Skeletal muscle satellite cell (primary cell): Measurements from ENCODE around the gene IGF2BP3.

ENCODE experiments used
- H3K27me3 ChIP-seq: 2 replicates; pipeline ENCODE4 v1.7.0; 2013; ENCODE audit warnings: low read length; ENCODE audit not compliant: control insufficient read depth, insufficient read depth
- H3K36me3 ChIP-seq: 2 replicates; pipeline ENCODE4 v1.7.0; 2013; ENCODE audit warnings: mild to moderate bottlenecking, control low read depth, low read length; ENCODE audit not compliant: insufficient read depth
- H3K4me1 ChIP-seq: 2 replicates; pipeline ENCODE4 v1.7.0; 2013; ENCODE audit warnings: low read length; ENCODE audit not compliant: control insufficient read depth, insufficient read depth
- H3K4me2 ChIP-seq: 2 replicates; pipeline ENCODE4 v1.7.0; 2013; ENCODE audit warnings: mild to moderate bottlenecking, low read length
- H3K4me3 ChIP-seq: 2 replicates; pipeline ENCODE4 v1.7.0; 2013; ENCODE audit warnings: low read length
- H3K9ac ChIP-seq: 2 replicates; pipeline ENCODE4 v1.7.0; 2013; ENCODE audit warnings: mild to moderate bottlenecking, low read depth, low read length, moderate library complexity
- H3K9me3 ChIP-seq: replicated peaks from 2 replicates; pipeline ENCODE4 v1.7.0; 2013; ENCODE audit warnings: mild to moderate bottlenecking, control low read depth, low read length

IGF2BP3 gene

GRCh38 chr7:23477962-23478866 is 7.9 kb upstream of the IGF2BP3 start:
- Histone ChIP-seq H3K9me3 (no peaks in the 10 kb centered on the region), H3K9ac (no peak overlapping the region), H3K4me2 (no peak overlapping the region), H3K4me1 (peaks cover 12% of the 10 kb centered on the region), H3K27me3 (peaks cover 52% of the 10 kb centered on the region), H3K4me3 (no peak overlapping the region), H3K36me3 (no peaks in the 10 kb centered on the region)

- peaks cover 17% of the 10 kb centered on the region for H3K4me1 ChIP-seq
- H3K4me2 ChIP-seq = no peak overlapping the region
- H3K9ac ChIP-seq = no peak overlapping the region
- H3K4me3 ChIP-seq = no peak overlapping the region
- no peaks in the 10 kb centered on the region for H3K9me3 ChIP-seq
- no peaks in the 10 kb centered on the region for H3K36me3 ChIP-seq
- H3K27me3 ChIP-seq = peaks cover 52% of the 10 kb centered on the region
These were observed 6.8 kb upstream of the IGF2BP3 start for GRCh38 chr7:23477157-23477499.

DNA sequence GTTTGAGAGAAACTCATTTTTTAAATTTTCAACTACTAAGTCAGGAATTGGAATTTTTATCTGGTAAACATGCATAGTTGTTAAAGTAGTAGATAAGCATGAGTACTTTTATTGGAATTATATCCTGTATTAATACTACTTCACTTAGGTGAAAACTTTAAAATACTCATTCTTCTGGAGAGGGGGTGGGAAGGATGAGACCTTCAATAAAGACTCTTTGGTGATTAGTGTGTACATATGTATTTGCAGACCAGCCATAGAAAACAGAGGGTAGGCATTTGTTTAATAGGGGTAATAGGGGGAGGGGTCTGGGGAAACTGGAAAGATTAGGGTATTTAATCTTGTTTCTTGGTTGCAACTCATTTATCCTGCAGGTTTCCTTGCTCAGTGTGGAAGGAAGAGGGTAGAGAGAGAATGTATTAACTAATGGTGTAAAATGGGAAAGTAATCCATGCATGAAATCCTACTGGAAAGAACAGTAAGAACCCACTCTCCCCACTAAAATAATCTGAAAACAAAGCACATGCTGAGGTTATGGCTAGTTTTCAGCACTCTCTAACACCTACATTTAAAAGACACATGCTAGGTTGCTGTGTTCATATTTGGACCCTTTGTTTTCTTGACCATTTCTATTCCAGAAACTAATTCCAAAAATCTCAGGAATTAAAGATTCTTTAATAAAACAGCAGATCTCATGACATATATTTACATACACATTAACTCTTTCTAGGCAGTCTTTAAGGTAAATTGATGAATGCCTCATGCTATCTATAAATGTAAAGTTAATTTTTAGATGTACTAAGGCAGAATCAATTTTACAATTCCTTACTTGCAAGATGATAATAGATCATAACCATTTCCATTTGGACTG is 6.2 kb upstream of the IGF2BP3 start:
- Histone ChIP-seq H3K36me3 (no peaks in the 10 kb centered on the region), H3K4me1 (peaks cover 19% of the 10 kb centered on the region), H3K4me2 (no peak overlapping the region), H3K4me3 (no peak overlapping the region), H3K9ac (no peak overlapping the region), H3K9me3 (no peaks in the 10 kb centered on the region), H3K27me3 (peaks cover 52% of the 10 kb centered on the region)

DNA sequence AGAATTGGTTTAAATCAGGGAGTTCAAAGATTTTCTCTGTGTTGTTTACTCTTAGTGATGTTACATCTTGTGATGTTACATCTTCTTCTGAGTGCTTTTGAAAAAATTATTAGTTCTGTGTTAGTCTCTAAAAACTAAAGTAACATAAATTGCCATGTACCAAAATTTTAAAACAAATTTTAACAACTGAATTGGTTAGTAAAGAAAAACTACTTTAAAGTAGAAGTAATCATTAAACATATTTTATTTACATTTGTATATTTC is 5.2 kb upstream of the IGF2BP3 start:
- H3K36me3 ChIP-seq = no peaks in the 10 kb centered on the region
- H3K4me2 ChIP-seq = no peak overlapping the region
- H3K9me3 ChIP-seq = no peaks in the 10 kb centered on the region
- no peak overlapping the region for H3K9ac ChIP-seq
- peaks cover 52% of the 10 kb centered on the region for H3K27me3 ChIP-seq
- no peak overlapping the region for H3K4me3 ChIP-seq
- peaks cover 21% of the 10 kb centered on the region for H3K4me1 ChIP-seq

DNA sequence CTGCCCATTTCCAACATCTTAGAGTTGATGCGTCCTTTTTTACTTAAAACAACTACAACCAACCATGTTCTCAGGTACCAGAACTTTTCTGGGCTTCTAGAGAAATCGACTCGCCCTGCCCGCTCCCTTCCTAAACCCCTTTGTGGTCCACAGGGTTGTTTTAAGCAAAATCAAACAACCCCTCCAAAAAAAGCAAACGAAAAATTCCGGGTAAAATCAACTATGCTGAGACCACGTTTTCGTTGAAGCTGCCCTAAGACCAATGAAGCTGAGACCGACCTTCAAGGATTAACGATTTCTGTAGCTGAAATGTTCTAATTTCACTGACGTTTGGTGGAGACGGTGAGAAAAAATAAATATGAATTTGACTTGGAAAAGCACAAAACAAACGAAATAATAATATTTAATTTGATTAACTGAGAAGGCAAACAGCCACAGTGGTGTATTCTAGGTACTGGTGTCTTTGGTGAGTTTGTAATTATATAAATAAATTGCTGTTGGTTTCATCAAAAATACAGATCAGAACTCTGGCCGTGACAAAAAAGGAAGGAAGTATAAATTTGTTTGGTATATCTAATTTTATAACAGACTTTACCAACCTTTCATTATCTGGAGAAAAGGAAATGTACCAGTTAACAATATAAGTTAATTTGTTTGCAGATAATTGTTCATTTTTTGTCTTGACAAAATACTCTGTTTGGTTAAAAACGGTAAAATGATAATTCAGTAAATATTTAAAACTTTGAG is 4.7 kb upstream of the IGF2BP3 start:
- H3K36me3 ChIP-seq = no peaks in the 10 kb centered on the region
- H3K27me3 ChIP-seq = peaks cover 52% of the 10 kb centered on the region
- H3K4me3 ChIP-seq = peak overlapping the region; percentile 80
- H3K9me3 ChIP-seq = no peaks in the 10 kb centered on the region
- H3K4me1 ChIP-seq = peaks cover 21% of the 10 kb centered on the region
- H3K9ac ChIP-seq = peak overlapping the region; percentile 45
- peak overlapping the region; percentile 98 for H3K4me2 ChIP-seq

- Histone ChIP-seq H3K4me3 (peak overlapping the region; percentile 80), H3K9me3 (no peaks in the 10 kb centered on the region), H3K36me3 (no peaks in the 10 kb centered on the region), H3K27me3 (peaks cover 49% of the 10 kb centered on the region), H3K9ac (peak overlapping the region; percentile 81), H3K4me1 (peaks cover 21% of the 10 kb centered on the region), H3K4me2 (peak overlapping the region; percentile 98)
These were observed 4.0 kb upstream of the IGF2BP3 start for GRCh38 chr7:23474094-23474828.

GRCh38 chr7:23473844-23474093 is 3.5 kb upstream of the IGF2BP3 start:
- no peaks in the 10 kb centered on the region for H3K36me3 ChIP-seq
- peaks cover 21% of the 10 kb centered on the region for H3K4me1 ChIP-seq
- peaks cover 44% of the 10 kb centered on the region for H3K27me3 ChIP-seq
- H3K9me3 ChIP-seq = no peaks in the 10 kb centered on the region
- H3K4me3 ChIP-seq = peak overlapping the region; percentile 80
- H3K4me2 ChIP-seq = peak overlapping the region; percentile 98
- peak overlapping the region; percentile 81 for H3K9ac ChIP-seq

- Histone ChIP-seq H3K4me1 (peaks cover 21% of the 10 kb centered on the region), H3K9me3 (no peaks in the 10 kb centered on the region), H3K36me3 (no peaks in the 10 kb centered on the region), H3K4me2 (peak overlapping the region; percentile 98), H3K27me3 (peaks cover 38% of the 10 kb centered on the region), H3K9ac (peak overlapping the region; percentile 81), H3K4me3 (peak overlapping the region; percentile 80)
These were observed 2.9 kb upstream of the IGF2BP3 start for GRCh38 chr7:23472956-23473843.

DNA sequence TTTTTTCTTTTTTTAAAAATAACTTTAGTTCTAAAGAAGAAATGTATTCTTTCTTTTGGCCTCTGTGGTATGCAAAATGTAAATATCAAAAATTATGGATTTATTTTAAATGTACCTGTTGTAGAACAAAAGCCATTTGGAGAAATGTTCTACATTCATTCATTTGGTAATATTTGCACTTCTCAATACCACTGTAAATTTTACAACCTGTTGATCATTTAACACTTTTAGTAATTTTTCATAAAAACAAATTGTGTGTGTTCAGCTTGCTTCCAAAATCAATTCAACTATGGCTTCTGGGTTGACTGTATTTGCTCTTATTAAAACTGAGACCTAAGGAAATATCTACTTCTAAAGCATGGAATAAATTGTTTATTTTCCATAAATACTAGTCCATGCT is 2.3 kb upstream of the IGF2BP3 start:
- H3K4me2 ChIP-seq = no peak overlapping the region
- H3K27me3 ChIP-seq = peaks cover 32% of the 10 kb centered on the region
- no peak overlapping the region for H3K9ac ChIP-seq
- no peaks in the 10 kb centered on the region for H3K36me3 ChIP-seq
- no peak overlapping the region for H3K4me3 ChIP-seq
- no peaks in the 10 kb centered on the region for H3K9me3 ChIP-seq
- H3K4me1 ChIP-seq = peaks cover 26% of the 10 kb centered on the region

GRCh38 chr7:23472046-23472445 is 1.8 kb upstream of the IGF2BP3 start:
- H3K4me2 ChIP-seq = no peak overlapping the region
- no peaks in the 10 kb centered on the region for H3K36me3 ChIP-seq
- H3K4me1 ChIP-seq = peaks cover 31% of the 10 kb centered on the region
- H3K4me3 ChIP-seq = no peak overlapping the region
- no peak overlapping the region for H3K9ac ChIP-seq
- no peaks in the 10 kb centered on the region for H3K9me3 ChIP-seq
- peaks cover 27% of the 10 kb centered on the region for H3K27me3 ChIP-seq
